Sigmoid colon (tissue), 7 donors: ENCODE measurements around the gene GLP1R. TPM values are rescaled to one million over a fixed set of nuclear protein-coding genes. Genes with fewer than 3 reads are reported as not detected.

Experiments
- DNase-seq: peaks from one replicate; pipeline ENCODE4 v3.0.0-alpha.2; 2019
- H3K27ac ChIP-seq, 4 donors: fragments of 200-600 bp; sonication (generic); one replicate each; pipeline ENCODE4 v1.5.1; 2016 to 2019; ENCODE audit warnings: mild to moderate bottlenecking in 1 of 4
- H3K27me3 ChIP-seq, 3 donors: fragments of 200-600 bp; sonication (generic); one replicate each; pipeline ENCODE4 v1.5.1; 2019; ENCODE audit warnings: mild to moderate bottlenecking in 1 of 3
- H3K36me3 ChIP-seq, 4 donors: fragments of 200-600 bp; sonication (generic); one replicate each; pipeline ENCODE4 v1.5.1; 2016 to 2019
- H3K4me1 ChIP-seq, 4 donors: fragments of 200-600 bp; sonication (generic); one replicate each; pipeline ENCODE4 v1.5.1; 2017 to 2019
- H3K4me3 ChIP-seq, 4 donors: fragments of 200-600 bp; sonication (generic); one replicate each; pipeline ENCODE4 v1.5.1; 2017 to 2019; ENCODE audit warnings: mild to moderate bottlenecking in 2 of 4, moderate library complexity in 1 of 4
- H3K9me3 ChIP-seq, 4 donors: fragments of 200-600 bp in 3 of 4; sonication (generic) in 3 of 4; one replicate each; pipeline versions ENCODE4 v1.5.1 to v1.6.1; 2013 to 2019
- EP300 ChIP-seq, 4 donors: sonication (generic); formaldehyde crosslinking; IDR thresholded peaks; one replicate each; pipeline ENCODE4 v1.6.1; 2017; ENCODE audit warnings: antibody characterized with exemption in 4 of 4
- POLR2A ChIP-seq, 2 donors: fragments of 450-650 bp; IDR thresholded peaks; one replicate each; pipeline ENCODE4 v1.6.1; 2016; ENCODE audit warnings: antibody characterized with exemption in 2 of 2, mild to moderate bottlenecking in 2 of 2, moderate library complexity in 2 of 2
- POLR2AphosphoS5 ChIP-seq, 4 donors: sonication (generic); formaldehyde crosslinking; IDR thresholded peaks; one replicate each; pipeline ENCODE4 v1.6.1; 2017; ENCODE audit warnings: antibody characterized with exemption in 4 of 4
- WGBS, 2 donors: extraction: QIAGEN DNeasy Blood & Tissue Kit; methylation state at CpG; one replicate each; pipeline ENCODE4 v1.1.7; 2013; 5-methylcytosine and 5-hydroxymethylcytosine counted together
- intact Hi-C: fragments of 100-400 bp; cut with DNase I; formaldehyde crosslinking; loops from one replicate; pipeline ENCODE4 v1.15.1; 2023
- polyA plus RNA-seq, 3 donors: library from polyadenylated mRNA; stranded (reverse); fragments of 200-250 nt; gene quantifications; one replicate each; pipeline ENCODE4 v1.2.3, GENCODE V29; 2013
- total RNA-seq, 4 donors: library from RNA; depleted of rRNA; stranded (reverse); fragments of >200 nt; gene quantifications; one replicate each; pipeline ENCODE4 v1.1.0, GENCODE V29; 2016
- TF ChIP-seq, protein P1 (sequence below), 4 experiments: fragments of 450-650 bp in 3 of 4; fragments of 200-600 bp in 1 of 4; IDR thresholded peaks; one replicate each; pipeline ENCODE4 v1.5.1; 2016 to 2019; ENCODE audit warnings: antibody characterized with exemption in 4 of 4, mild to moderate bottlenecking in 3 of 4, moderate library complexity in 2 of 4
- donor health status: healthy with polysubstance abuse.
- donor health status: Bipolar disorder and iron deficiency.
- donor health status: healthy.

Gene GLP1R
- total and polyA plus RNA-seq, 7 donors: 0.06 to 0.14 TPM; not detected in 5

GRCh38 chr6:39082310-39082709 lies 33.7 kb downstream of the GLP1R start:
- TF ChIP-seq POLR2A (IDR thresholded peaks at IDR 0.05): no peak
- TF ChIP-seq, protein P1, sequence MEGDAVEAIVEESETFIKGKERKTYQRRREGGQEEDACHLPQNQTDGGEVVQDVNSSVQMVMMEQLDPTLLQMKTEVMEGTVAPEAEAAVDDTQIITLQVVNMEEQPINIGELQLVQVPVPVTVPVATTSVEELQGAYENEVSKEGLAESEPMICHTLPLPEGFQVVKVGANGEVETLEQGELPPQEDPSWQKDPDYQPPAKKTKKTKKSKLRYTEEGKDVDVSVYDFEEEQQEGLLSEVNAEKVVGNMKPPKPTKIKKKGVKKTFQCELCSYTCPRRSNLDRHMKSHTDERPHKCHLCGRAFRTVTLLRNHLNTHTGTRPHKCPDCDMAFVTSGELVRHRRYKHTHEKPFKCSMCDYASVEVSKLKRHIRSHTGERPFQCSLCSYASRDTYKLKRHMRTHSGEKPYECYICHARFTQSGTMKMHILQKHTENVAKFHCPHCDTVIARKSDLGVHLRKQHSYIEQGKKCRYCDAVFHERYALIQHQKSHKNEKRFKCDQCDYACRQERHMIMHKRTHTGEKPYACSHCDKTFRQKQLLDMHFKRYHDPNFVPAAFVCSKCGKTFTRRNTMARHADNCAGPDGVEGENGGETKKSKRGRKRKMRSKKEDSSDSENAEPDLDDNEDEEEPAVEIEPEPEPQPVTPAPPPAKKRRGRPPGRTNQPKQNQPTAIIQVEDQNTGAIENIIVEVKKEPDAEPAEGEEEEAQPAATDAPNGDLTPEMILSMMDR (IDR thresholded peaks at IDR 0.05): no peak
- no peak for TF ChIP-seq POLR2AphosphoS5 (IDR thresholded peaks at IDR 0.05)
- TF ChIP-seq EP300 (IDR thresholded peaks at IDR 0.05): no peak
- no peak for DNase-seq
- H3K4me3 ChIP-seq: no peak overlapping the region
- no peaks in the 10 kb centered on the region for H3K36me3 ChIP-seq
- H3K4me1 ChIP-seq: peaks cover 0 to 19% (median 6%) of the 10 kb centered on the region in 4 donors
- no peak overlapping the region for H3K27ac ChIP-seq
- 76 to 83% methylated on average over 8 of the region's 8 CpGs for WGBS, 2 donors
- intact Hi-C loops: no loop called here
- H3K27me3 ChIP-seq: no peaks in the 10 kb centered on the region
- H3K9me3 ChIP-seq: no peaks in the 10 kb centered on the region

GRCh38 chr6:39083231-39083634 lies 34.7 kb downstream of the GLP1R start:
- no peaks in the 10 kb centered on the region for H3K27me3 ChIP-seq
- intact Hi-C loops: no loop called here
- no peak overlapping the region for H3K4me3 ChIP-seq
- DNase-seq: no peak
- 33 to 58% methylated on average over 2 of the region's 2 CpGs for WGBS, 2 donors
- H3K9me3 ChIP-seq: no peaks in the 10 kb centered on the region
- no peaks in the 10 kb centered on the region for H3K36me3 ChIP-seq
- peaks cover 0 to 22% (median 12%) of the 10 kb centered on the region in 4 donors for H3K4me1 ChIP-seq
- TF ChIP-seq POLR2AphosphoS5 (IDR thresholded peaks at IDR 0.05) (no peak), POLR2A (IDR thresholded peaks at IDR 0.05) (no peak), EP300 (IDR thresholded peaks at IDR 0.05) (no peak)
- TF ChIP-seq, protein P1 (IDR thresholded peaks at IDR 0.05): no peak
- no peak overlapping the region for H3K27ac ChIP-seq

DNA sequence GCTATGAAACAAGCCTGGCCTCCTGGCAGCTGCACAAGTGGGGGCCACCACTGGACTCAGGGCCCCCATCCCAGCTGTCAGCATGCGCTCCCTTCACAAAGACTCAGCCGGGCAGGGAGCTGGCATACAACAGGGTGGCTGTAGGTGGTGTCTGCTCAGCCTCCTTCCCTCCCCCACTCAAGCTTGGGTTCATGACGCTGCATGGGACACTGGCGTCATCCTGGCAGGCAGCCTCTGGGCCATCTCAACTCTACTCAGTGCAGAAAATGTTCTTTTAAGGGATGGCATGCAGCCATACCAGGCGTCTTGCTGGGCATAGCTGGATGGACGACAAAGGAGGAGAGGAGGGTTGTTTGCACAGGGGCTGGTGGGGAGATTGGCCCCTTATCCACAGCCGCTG lies 35.9 kb downstream of the GLP1R start:
- H3K27me3 ChIP-seq: no peaks in the 10 kb centered on the region
- intact Hi-C loops: no loop called here
- TF ChIP-seq, protein P1 (IDR thresholded peaks at IDR 0.05): no peak
- TF ChIP-seq POLR2AphosphoS5 (IDR thresholded peaks at IDR 0.05) (peak in 1 of 4 donors; percentile 26), POLR2A (IDR thresholded peaks at IDR 0.05) (no peak), EP300 (IDR thresholded peaks at IDR 0.05) (peak in 2 of 4 donors; percentile 8 to 67)
- DNase-seq: no peak
- peak overlapping the region in 2 of 4 donors; percentile 6 to 45 for H3K27ac ChIP-seq
- no peaks in the 10 kb centered on the region for H3K36me3 ChIP-seq
- H3K4me1 ChIP-seq: peaks cover 0 to 32% (median 21%) of the 10 kb centered on the region in 4 donors
- no peaks in the 10 kb centered on the region for H3K9me3 ChIP-seq
- WGBS, 2 donors: 77 to 86% methylated on average over 7 of the region's 7 CpGs
- H3K4me3 ChIP-seq: no peak overlapping the region

GRCh38 chr6:39085129-39085797 lies 36.7 kb downstream of the GLP1R start:
- Histone ChIP-seq H3K4me3 (no peak overlapping the region), H3K9me3 (no peaks in the 10 kb centered on the region), H3K4me1 (peaks cover 0 to 32% (median 21%) of the 10 kb centered on the region in 4 donors), H3K36me3 (no peaks in the 10 kb centered on the region), H3K27ac (peak overlapping the region in 2 of 4 donors; percentile 6 to 45), H3K27me3 (no peaks in the 10 kb centered on the region)
- no peak for DNase-seq
- TF ChIP-seq, protein P1 (IDR thresholded peaks at IDR 0.05): no peak
- TF ChIP-seq POLR2A (IDR thresholded peaks at IDR 0.05): no peak
- TF ChIP-seq POLR2AphosphoS5 (IDR thresholded peaks at IDR 0.05): no peak
- TF ChIP-seq EP300 (IDR thresholded peaks at IDR 0.05): no peak
- intact Hi-C loops: loop anchor here (5.0 kb wide), 1 partner anchor 217 kb away; no protein-coding TSS in a partner anchor
- 74 to 83% methylated on average over 5 of the region's 5 CpGs for WGBS, 2 donors
